LoVo (cell line): ENCODE measurements around the gene PRR16.
"Not testable (repeated sequence)": the region's sequence is repeated elsewhere in the genome, so short reads cannot be mapped to it uniquely, and the experiment has no call there.

ENCODE experiments used
- DNase-seq: peaks from one replicate; pipeline ENCODE4 v3.0.0-alpha.2; 2016; ENCODE audit warnings: low spot score

PRR16 gene

DNA sequence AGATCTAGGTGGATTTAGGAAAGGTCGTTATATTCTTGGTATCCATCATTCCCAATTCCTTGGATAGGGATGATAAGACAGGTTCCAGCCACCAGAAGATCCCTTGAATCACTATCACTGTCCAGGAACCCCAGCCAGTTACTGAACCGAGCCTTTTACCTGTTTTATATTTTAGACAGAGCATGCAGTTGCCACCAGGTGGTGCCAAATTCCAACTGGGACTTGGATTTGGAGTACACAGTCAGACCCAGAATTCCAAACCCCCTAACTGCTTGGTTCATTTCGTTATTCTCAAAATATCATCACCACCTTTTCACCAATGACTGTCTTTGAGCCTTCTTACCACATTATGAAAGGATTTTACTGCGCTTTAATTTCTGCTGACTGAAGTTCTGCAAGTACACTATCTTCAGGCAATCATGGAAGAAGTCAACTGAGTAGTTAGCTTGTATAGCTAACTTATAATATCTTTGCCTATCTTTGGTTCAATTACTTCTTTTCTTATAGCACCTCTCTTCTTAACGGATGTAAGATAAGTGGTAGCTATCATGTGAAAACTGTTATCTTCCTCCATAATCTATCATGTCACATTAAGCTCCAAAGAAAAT, 191.8 kb downstream of the PRR16 start:
- peak; percentile 31 for DNase-seq

GRCh38 chr5:120657104-120657503, 193.0 kb downstream of the PRR16 start:
- no peak for DNase-seq

DNA sequence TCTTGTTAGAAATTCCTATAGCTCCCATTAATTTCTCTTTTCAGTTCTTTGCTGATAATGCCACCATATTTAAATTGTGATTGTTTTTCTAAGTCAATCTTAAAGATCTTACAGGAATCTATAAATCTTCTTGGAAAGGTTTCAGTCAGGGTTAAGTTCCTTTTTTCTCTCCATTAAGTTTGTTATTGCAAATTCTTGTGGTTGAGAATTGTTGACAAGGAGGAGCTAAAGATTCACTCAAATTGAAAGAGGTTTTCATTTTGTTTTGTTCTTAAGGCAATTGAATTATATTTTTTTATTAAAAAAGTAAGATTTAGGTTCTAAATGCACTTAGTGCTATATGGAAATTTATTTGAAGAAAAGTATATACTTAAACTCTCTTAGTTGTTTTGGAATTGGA, 213.4 kb downstream of the PRR16 start:
- no peak for DNase-seq

DNA sequence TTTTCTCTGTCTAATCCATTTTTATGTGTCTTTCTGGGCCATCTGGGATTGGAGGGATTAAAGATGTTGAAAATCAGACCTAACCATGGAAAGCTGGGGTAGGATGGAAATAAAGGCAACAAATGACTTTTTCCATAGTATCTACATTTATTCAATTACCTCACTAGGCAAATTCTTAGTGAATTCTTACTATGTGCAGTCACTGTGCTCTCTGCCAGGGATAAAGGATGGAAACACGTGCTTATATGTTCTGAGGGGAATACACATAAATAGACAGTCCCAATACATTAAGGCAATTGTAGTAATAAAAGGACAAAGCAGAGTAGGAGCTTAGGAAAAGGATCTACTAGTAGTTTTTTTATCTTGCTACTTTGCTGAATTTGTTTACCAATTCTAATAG, 214.2 kb downstream of the PRR16 start:
- no peak for DNase-seq

GRCh38 chr5:120682851-120683250, 218.8 kb downstream of the PRR16 start:
- no peak for DNase-seq

GRCh38 chr5:120683580-120683979, 219.5 kb downstream of the PRR16 start:
- no peak for DNase-seq

DNA sequence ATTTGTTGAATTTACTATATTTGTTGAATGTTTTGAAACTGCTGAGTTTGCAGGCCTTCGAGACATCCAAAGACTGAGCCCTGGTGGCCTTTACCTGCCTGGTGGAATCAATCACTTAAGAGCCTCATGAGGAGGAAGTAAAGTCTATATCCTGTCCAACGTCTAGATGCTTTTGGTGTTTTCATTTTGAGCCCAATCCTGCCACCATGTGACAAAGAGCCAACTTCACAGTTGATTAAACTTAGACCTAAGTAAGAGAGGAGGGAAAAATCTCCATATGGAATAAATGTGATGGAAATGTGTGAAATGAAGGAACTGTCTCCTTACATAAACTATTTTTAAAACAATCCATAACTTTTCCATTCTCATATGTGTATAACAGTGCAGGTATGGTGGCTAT, 220.1 kb downstream of the PRR16 start:
- no peak for DNase-seq

GRCh38 chr5:120684749-120685415, 220.8 kb downstream of the PRR16 start:
- no peak for DNase-seq

- DNase-seq: no peak
Observed at GRCh38 chr5:120690621-120691407, 226.7 kb downstream of the PRR16 start.

GRCh38 chr5:120692325-120692724, 228.2 kb downstream of the PRR16 start:
- no peak for DNase-seq

GRCh38 chr5:120695368-120695880, 231.3 kb downstream of the PRR16 start:
- no peak for DNase-seq

DNA sequence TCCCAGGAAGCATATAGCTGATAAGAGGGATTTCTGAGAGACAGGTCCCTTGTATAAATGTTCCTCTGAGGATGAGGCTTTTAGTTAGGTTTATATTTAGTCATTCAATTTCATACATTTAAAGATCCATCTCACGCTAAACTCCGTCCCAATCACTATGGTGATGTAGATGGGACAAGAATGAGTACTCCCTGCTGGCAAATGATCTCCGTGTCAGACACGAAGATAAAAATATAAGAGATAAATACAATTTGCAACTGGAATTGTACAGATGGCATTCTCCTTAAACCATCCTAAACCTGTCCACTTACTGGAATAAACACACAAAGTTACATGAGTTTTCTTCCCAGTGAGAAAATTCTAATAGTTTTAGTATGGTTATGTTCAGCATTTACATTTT, 233.0 kb downstream of the PRR16 start:
- DNase-seq: no peak

DNA sequence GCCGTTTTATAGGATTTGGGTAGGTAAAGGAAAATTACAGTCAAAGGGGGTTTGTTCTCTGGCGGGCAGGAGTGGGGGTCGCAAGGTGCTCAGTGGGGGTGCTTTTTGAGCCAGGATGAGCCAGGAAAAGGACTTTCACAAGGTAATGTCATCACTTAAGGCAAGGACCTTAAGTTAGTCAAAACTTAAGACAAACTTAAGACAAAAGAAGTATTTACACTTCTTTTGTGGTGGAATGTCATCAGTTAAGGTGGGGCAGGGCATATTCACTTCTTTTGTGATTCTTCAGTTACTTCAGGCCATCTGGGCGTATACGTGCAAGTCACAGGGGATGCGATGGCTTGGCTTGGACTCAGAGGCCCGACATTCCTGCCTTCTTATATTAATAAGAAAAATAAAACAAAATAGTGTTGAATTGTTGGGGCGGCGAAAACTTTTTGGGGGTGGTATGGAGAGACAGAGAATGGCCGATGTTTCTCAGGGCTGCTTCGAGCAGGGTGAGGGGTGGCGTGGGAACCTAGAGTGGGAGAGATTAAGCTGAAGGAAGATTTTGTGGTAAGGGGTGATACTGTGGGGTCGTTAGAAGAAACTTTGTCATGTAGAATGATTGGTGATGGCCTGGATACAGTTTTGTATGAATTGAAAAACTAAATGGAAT, 233.7 kb downstream of the PRR16 start:
- not testable (repeated sequence) for DNase-seq

GRCh38 chr5:120700653-120701052, 236.6 kb downstream of the PRR16 start:
- DNase-seq: not testable (repeated sequence)

- DNase-seq: not testable (repeated sequence)
Observed at GRCh38 chr5:120702817-120703538, 238.9 kb downstream of the PRR16 start.

- no peak for DNase-seq
Observed at GRCh38 chr5:120703918-120704587, 240.0 kb downstream of the PRR16 start.

GRCh38 chr5:120706877-120707276, 242.8 kb downstream of the PRR16 start:
- DNase-seq: no peak

- no peak for DNase-seq
Observed at GRCh38 chr5:120717381-120717780, 253.3 kb downstream of the PRR16 start.

GRCh38 chr5:120730214-120730613, 266.1 kb downstream of the PRR16 start:
- DNase-seq: no peak

DNA sequence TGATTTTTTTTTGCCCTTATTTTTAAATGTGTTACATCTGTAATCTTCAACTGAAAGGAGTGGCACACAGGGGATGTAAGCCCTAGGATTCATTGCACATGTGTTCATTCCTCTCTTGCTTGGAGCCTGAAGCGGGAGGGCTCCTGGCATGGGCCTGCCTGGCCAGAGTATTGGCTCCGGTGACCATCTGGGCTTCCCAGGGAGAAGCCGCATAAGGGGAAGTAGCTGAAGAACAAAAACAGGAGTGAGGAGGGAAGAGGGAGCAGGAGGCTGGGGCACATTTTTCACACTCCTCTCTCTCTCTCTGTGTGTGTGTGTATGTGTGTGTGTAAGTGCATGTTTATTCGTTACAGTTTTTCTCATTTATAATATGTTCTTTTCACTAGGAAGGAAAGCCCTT, 269.9 kb downstream of the PRR16 start:
- DNase-seq: no peak

- DNase-seq: no peak
Observed at GRCh38 chr5:120735076-120735475, 271.0 kb downstream of the PRR16 start.
